ENCODE results near the gene STK4. TPM values are rescaled to one million over a fixed set of nuclear protein-coding genes. Genes with fewer than 3 reads are reported as not detected.

The STK4 gene
- total and polyA plus RNA-seq, 2 of the 8 experiments (the other 6 are each of a cell fraction or from before 2014, with no cell fraction given) = 12.0 to 34.3 TPM

DNA sequence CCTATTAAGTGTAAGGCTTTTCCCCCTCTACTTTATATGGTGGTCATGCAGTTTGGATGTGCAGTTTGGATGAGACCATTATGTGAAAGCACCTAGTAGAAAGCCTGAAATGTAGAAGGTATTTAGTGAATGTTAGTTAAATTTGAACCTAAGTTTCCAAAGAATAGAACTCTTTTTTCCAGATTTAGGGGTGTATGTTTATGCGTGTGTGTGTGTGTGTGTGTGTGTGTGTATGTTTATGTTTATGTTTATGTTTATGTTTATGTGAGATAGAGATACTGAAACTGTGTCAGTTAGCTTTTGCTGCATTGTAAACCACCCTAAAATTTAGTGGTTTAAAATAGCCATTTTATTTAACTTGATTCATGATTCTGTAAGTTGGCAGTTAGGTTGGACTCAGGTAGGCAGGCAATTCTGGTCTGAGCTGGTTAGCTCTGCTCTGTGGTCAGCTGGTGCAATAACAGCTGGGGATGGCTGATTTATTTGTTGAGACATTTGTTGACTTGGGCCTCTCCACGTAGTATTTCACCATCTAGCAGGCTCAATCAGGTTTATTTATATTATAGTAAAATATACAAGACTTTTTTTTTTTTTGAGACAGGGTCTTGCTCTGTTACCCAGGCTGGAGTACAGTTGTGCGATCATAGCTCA is 54.0 kb downstream of the STK4 start:
- Histone ChIP-seq H3K4me1 (replicated peaks in 1 of 4; ENCODE audit: control insufficient read depth in 3 of 4, insufficient read depth in 4 of 4, low read length in 3 of 4) (peaks cover 0 to 7% (median 0%) of the 10 kb centered on the region in 4 experiments; a peak in 3 of 7 replicates), H3K36me3 (ENCODE audit: control insufficient read depth in 2 of 4, insufficient read depth in 4 of 4, low read length in 3 of 4) (peaks cover 4 to 7% (median 6%) of the 10 kb centered on the region in 4 experiments; a peak in 5 of 8 replicates), H3K79me2 (ENCODE audit: control insufficient read depth in 1 of 2, insufficient read depth in 2 of 2, low read length in 2 of 2) (0 out of 4 replicates have a peak, but pooled peaks cover 0 to 2% of the 10 kb centered on the region in 2 experiments), H3K27ac (ENCODE audit: low read depth, low read length) (no peak overlapping the region), H3K9me3 (ENCODE audit: insufficient read depth in 2 of 2, low read depth in 1 of 2, low read length in 1 of 2) (no peaks in the 10 kb centered on the region), H4K5ac (ENCODE audit: insufficient read length, low read depth, low read length) (no peak overlapping the region), H2AK5ac (ENCODE audit: low read depth, low read length) (no peak overlapping the region), H2AFZ (ENCODE audit: low read length) (no peak overlapping the region), H2BK20ac (ENCODE audit: low read length) (no peak overlapping the region), H2BK12ac (ENCODE audit: low read depth, low read length) (no peak overlapping the region), H4K8ac (ENCODE audit: extremely low read depth, insufficient read depth, low read length) (no peak overlapping the region), H3K23me2 (ENCODE audit: low read depth, low read length) (no peaks in the 10 kb centered on the region; the same call in 1 of the 2 replicates), H3K4me3 (ENCODE audit: extremely low read depth in 1 of 4, insufficient read depth in 2 of 4, low read depth in 3 of 4, low read length in 4 of 4) (no peak overlapping the region), H3K4ac (replicated peaks; ENCODE audit: insufficient read length, low read depth, low read length) (no peak overlapping the region), H3K14ac (ENCODE audit: insufficient read length) (no peak overlapping the region), H2BK120ac (replicated peaks; ENCODE audit: low read depth, low read length) (no peak overlapping the region), H3K56ac (replicated peaks; ENCODE audit: insufficient read length, low read depth, low read length) (no peak overlapping the region), H3K79me1 (ENCODE audit: low read depth, low read length) (no peaks in the 10 kb centered on the region), H4K91ac (replicated peaks; ENCODE audit: insufficient read length, low read length) (no peak overlapping the region), H4K20me1 (replicated peaks in 1 of 2; ENCODE audit: control insufficient read depth in 1 of 2, insufficient read depth in 2 of 2, low read length in 2 of 2) (no peaks in the 10 kb centered on the region), H3K4me2 (ENCODE audit: insufficient read depth in 1 of 2, low read depth in 2 of 2, low read length in 2 of 2) (no peak overlapping the region), H2BK15ac (ENCODE audit: low read length) (no peak overlapping the region), H3K9ac (replicated peaks in 1 of 4; ENCODE audit: extremely low read depth in 1 of 4, low read depth in 3 of 4, low read length in 3 of 4) (no peak overlapping the region), H2BK5ac (ENCODE audit: low read depth, low read length) (no peak overlapping the region), H3K18ac (ENCODE audit: extremely low read depth, low read length) (no peak overlapping the region), H3K27me3 (replicated peaks in 1 of 4; ENCODE audit: control insufficient read depth in 3 of 4, extremely low read depth in 1 of 4, insufficient read depth in 3 of 4, low read length in 3 of 4) (no peaks in the 10 kb centered on the region), H3K23ac (ENCODE audit: insufficient read length) (no peak overlapping the region)
- CTCF ChIA-PET (ENCODE audit: partially characterized antibody) = interaction anchor here (0.6 to 1.9 kb wide), 7 partner anchors 9 to 270 kb away, joined by 3 to 17 read pairs (median 3); no protein-coding TSS in a partner anchor
- DNase-seq (ENCODE audit: low read depth in 1 of 2, low spot score in 2 of 2) (no peak), FAIRE-seq (no peak)
- 78% methylated on average over 3 of the region's 3 CpGs; no CpG with 5 or more reads in 1 of the 2 experiments for WGBS, 2 experiments (ENCODE audit: extremely low coverage in 1 of 2, insufficient coverage in 1 of 2, insufficient read length in 1 of 2, insufficient replicate concordance in 2 of 2, low coverage in 1 of 2, low lambda C conversion rate in 2 of 2, missing lambda C conversion rate in 1 of 2)
- POLR2A ChIA-PET (ENCODE audit: partially characterized antibody) = interaction anchor here (0.9 to 1.6 kb wide), 2 partner anchors 24 to 30 kb away, joined by 3 to 5 read pairs; no protein-coding TSS in a partner anchor
- TF ChIP-seq HDAC2 (IDR thresholded peaks at IDR 0.05; ENCODE audit: borderline replicate concordance in 1 of 2, low read depth in 2 of 2, low read length in 2 of 2) = no peak
- TF ChIP-seq NRF1 (IDR thresholded peaks at IDR 0.05; ENCODE audit: low read depth, low read length) = no peak
- no peak for TF ChIP-seq SIN3A (conservative IDR thresholded peaks at IDR 0.05 in 1 of 2, IDR thresholded peaks at IDR 0.05 in 1 of 2; ENCODE audit: low read depth in 1 of 2, low read length in 2 of 2)
- TF ChIP-seq SUZ12 (IDR thresholded peaks at IDR 0.05; ENCODE audit: low read length) = no peak

All from H1 (cell line).